NCI-H187 (cell line): ENCODE data around the gene TCOF1.

Experiments used
- DNase-seq, 2 experiments: peaks; one replicate each; lab custom pipeline; 2025; lab: John Stamatoyannopoulos, UW

TCOF1 gene

DNA sequence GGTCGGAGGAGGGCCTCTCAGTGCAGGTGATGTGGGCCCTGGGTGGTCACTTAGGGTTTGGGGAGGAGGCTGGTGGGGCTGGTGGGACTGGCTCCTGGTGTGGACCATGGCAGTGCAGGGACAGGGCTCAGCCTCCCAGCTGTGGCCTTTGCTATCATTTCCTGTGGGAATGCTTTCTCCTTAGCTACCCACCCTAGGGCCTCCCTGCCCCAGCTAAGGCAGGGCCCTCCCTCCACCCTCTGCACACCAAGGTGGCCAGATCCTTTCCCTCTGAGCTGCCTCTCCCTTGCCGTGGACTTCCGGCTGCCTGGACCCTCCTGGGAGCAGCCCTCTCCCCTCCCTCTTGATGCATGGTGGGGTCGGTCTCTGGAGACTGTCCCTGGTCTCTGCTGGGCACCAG lies 32.1 kb upstream of the TCOF1 start:
- no peak for DNase-seq

DNA sequence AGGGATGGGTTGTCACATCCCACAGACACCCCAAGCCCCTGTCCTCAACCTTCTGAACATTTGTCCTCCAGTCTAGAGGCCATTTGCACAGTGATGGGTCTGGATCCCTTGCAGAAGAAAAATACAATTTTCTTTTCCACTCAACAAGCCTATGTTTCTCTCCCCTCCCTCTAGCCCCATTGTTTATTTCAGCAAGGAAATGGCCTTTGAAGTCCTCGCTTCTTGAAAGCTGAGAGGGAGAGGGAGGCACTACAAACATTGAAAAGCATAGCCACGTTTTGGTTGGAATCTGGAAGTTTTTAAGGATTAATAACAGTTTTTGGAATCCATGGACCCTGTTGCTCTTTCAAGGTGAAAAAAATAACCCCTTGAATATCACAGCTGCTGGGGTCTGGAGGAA lies 30.8 kb upstream of the TCOF1 start:
- DNase-seq, result no peak

DNA sequence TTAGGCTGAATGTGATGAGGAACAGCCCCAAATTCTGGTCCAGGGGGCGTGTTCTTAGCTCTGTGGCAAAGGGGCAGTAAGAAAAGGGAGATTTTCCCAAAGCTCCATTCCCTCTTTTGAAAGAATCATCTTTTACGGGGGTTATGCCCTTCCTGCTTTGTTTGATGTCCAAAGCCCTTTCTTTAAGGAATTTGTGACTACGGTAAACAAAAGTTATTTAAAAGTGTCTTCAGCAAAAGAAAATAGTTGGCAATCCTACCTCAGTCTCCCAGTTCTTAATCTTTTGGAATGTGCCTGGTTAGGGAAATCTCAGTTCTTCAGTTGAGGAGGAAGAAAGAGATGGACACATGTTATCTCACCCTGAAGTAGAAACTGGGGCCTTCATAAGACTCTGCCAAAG lies 30.4 kb upstream of the TCOF1 start:
- DNase-seq, result no peak

DNA sequence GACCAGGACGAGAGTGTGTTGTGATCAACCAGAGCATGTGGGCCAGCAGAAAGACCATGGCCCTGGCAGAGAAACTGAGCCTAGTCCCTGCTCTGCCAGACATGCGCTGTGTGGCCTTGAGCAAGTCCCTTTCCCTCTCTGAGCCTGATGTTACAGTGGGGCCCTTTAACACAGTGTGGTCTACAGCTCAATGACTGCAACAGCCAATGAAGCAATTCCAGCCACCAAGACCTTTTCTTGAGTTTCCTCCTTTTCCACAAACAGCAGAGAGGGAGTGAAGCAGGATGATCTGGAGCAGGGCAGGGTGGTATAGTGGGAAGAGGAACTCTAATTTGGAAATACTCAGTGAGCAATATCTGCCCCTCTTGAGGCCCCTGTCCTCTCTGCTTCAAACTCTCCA lies 29.0 kb upstream of the TCOF1 start:
- no peak for DNase-seq

DNA sequence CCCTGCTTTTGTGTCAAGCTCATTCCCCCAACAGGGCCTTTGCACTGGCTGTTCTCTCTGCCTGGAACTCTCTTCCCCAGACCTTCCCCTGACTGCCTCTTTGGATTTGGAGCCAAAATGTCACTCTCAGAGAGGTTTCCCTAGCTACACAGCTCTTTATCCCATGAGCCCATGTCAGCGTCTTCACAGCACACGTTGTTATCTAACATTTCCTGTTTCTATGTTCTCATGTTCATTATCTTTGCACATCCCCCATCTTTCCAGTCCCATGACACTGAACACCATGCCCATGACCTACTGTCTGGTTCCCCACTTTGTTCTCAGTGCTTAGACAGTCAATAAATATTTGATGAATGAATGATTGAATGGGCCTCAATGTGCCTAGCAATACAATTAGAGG lies 28.5 kb upstream of the TCOF1 start:
- no peak for DNase-seq

DNA sequence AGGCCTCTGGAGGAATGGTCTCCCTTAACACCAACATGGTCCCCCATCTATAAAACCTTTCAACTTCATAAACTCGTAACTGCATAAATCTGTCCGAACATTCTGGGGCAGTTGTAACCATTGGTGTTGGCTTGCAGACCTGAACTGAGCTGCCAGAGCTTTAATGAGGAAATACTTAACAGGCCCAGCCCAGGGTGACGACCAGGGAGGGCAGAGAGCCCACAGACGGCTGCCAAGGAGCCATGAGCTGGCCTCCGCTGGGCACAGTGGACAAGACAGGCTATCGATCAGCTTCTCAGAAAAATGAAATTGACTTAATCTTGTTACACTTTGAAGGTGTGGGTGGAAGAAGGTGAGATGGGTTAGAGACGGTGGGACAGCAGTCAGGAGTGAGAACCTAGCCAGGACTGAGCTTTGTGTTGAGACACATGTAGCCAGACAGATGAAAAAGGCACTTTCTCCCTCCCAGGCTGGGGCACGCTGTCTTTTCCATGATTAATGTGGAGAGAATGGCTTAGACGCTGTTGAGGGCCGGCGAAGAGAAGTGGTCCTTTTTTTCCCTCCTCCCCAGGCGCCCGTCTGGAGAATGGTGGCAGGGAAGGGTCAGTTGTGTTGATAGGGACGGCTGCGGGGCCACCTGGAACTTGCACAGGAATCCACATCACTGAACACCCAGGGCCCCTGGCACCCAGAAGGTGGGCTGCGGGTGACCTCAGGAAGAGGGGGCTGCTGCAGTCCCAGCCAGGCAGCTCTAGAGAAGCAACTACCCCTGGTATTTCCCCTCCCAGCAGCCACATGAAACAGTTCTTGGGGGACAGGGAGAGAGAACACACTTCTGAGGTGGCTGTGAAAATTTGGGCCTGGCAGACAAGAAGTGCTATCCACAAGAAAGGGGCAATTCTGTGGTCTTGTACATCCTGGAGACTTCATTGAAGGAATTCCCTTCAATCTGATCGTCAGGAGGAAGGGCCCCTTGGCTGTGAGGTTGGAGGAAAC lies 27.3 kb upstream of the TCOF1 start:
- DNase-seq, result no peak

DNA sequence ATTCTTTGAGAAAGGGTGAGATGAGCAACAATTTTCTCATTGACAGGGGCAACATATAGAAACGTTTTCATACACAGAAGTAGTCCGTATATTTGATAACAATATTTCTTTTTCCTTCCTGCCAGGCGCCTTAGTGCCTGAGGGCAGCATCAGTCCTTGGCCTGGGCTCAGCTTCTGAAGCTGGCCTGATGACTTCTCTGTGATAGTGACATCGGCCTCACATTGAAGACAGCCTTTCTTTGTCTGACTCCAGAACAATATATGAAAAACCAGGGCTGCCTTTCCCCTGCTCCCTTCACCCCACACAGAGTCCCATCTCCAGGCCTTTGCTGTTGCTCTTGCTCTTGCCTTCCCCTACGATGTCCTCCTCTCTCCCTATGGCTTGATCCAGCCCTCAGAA lies 24.1 kb upstream of the TCOF1 start:
- no peak for DNase-seq

DNA sequence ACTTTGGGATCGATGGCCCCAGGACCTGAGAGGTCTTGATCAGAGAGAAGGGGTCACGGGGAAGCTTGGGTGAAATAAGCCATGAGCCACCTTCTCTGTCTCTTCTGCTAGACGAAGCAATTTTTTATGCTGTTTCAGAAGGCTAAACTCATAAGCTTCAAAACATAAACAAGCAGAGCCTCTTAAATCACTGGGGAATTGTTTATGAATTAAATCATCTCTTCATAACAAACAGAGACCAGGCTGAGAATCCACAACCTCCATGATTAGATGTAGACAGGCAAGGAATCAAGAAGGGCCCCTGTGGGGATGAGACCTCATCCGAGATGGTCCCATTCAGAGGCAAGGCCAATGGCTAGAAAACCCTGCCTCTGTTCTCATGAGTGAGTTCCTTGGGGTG lies 21.7 kb upstream of the TCOF1 start:
- DNase-seq, result no peak

DNA sequence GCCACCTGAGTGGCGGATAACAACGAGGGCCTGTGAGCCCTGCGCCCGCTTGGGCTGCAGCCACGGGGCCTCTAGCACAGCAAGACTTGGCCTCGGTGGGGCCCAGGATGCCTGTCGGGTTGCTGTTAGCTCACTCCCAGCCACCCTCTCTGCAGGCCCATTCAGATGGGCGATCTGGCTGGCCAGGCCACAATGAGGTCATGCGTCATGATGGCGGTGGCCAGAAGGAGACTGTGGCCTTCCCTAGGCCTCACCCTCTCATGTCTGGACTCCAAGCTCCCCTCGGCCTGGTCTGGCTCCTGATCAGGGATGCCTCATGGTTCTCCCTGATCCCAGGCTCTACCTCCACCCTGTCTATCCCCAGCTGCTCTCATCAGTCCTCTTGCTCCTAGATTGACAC lies 19.0 kb upstream of the TCOF1 start:
- DNase-seq, result no peak

DNA sequence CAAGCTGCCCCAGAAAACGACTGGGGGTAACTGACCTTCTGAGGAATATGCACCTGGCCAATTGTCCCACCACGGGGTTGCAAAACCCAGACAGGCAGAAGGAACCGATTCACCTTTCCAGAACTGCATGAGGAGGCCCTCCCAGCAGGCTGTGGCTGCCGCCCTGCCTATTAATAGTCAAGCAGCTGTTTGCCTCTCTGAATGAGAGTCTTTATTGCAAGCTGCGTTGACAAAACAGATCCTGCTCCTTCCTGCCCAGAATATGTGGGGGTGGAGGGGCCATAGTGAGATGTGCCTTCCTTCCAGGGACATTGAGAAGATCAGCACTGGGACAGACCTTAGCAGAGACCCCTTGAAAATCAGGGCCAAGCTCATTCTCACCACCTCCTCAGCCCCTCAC lies 18.3 kb upstream of the TCOF1 start:
- no peak for DNase-seq

DNA sequence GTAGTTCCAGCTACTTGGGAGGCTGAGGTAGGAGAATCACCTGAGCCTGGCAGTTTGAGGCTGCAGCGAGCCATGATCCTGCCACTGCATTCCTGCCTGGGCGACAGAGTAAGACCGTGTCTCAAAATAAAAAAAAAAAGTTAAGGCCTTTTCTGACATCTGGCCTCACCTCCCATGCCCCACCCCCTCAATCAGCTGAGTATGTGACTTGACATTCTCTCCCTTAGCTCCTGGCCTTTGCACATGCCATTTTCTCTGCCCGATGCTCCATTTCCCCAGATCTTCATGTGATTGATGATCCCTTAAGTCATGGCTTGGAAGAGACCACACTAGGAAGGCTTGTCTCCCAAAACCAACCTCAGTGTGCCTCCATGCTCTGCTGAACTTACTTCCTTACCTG lies 17.7 kb upstream of the TCOF1 start:
- DNase-seq, result no peak

DNA sequence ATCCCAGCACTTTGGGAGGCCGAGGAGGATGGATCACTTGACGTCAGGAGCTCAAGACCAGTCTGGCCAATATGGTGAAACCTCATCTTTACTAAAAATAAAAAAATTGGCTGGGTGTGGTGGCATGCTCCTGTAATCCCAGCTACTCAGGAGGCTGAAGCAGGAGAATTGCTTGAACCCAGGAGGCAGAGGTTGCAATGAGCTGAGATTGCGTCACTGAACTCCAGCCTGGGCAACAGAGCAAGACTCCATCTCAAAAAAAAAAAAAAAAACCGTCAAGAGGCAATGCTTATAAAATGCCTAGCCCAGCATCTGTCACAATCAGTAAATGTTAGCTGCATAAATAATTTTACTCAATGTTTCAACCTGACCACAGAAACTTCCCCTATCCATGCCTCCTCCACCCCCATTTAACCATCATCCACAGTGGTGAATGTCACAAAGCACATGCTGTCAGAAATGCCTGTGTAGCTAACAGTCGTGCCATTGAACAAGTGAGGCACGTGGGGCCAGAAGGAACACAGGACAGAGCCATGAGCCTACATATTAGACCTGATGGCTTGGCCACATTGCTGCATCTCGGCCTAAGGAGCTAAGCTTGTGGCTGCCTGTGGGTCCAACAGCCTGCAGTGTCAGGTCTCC lies 16.8 kb upstream of the TCOF1 start:
- no peak for DNase-seq

DNA sequence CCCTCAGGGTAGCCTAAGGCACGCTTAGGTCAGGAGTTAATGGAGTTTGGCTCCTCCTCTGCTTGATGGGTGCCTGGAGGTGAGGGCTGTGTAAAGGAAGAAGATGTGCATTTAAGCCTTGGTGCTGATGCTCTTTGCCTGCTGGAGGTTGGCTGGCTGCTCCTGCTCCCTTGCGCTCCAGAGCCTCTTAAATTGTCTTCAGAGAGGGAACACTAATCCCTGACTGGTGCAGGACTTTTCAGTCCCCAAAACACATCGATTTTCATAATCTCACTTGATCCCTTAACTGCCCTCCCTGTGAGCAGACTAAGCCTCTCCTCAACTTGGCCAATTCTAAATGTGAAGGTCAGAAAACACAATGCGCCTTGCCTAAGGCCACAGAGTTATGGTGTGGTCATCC lies 16.2 kb upstream of the TCOF1 start:
- DNase-seq, result no peak

DNA sequence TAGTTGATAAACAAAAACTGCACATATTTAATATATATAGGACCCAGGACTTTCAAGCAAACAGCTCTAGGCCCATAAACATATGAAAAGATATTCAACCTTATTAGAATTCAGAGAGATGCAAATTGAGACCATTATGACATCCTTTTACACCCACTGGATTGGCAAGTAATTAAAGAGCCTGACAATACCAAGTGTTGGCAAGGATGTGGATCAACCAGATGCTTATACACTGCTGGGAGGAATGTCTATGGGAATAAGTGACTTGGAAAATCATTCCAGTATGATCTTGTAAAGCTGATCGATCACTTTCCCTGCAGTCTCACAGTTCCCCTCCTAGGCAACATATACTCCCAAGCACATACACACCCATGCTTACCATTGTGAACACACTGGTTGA lies 15.5 kb upstream of the TCOF1 start:
- no peak for DNase-seq

DNA sequence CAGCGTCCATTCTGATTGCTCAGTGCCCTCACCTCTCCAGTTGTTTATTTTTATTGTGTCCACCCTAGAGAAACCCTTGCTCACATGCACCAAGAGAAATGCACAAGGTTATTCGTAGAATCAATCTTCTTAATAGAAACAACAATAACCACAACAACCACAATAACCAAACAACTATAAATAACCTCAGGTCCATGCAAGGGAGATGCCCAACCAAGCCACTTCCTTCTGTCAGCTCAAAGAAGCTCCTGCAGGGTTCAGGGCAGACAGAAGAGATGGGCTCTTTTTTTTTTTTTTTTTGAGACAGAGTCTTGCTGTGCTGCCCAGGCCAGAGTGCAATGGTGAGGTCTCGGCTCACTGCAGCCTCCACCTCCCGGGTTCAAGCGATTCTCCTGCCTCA lies 14.9 kb upstream of the TCOF1 start:
- DNase-seq, result no peak

DNA sequence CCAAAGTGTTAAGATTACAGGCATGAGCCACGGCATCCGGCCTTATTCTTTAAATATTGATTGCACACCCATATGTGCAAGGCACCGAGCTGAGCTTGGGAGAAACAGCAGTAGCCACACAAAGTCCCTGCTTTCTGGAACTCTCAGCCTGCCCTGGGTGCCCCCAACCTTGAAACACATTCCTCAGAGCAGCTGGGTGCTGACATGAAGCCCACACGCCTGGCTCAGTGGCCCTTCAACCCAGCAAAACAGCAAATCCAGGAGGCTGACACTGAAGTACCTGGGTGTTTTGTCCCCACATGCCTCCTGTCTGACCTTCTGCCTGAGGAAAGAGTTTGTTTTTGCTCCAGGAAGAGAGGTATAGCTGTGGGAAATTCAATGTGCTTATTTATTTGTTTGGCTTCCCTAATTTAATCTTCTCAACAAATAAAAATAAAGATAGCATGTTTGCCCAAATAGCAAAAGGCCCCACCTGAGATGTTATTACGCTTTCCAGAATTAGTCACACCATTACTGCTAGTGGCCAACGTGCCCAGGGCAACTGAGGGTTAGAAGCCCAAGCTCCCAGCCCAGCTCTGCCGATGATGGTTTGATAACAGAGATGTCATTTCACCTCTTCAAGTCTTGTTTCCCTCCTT lies 13.4 kb upstream of the TCOF1 start:
- DNase-seq, result no peak

DNA sequence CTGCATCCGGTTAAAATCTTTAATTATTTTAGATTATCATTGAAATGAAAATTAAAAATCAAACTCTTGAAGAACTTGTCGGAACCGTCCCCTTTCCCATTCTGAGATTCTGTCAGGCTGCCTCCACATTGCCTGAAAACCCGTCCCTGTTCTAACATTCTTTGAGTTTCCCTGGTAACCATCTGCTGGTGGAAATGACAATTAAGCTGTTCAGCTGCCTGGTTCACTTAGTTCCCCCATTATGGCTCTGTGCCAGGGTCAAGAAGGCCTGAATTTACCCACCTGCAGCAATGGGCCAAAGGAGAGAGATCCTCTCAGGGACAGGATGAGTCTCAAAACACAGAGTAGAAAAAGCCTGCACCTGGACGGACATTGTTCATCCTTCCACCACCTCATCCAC lies 11.8 kb upstream of the TCOF1 start:
- DNase-seq, result no peak

DNA sequence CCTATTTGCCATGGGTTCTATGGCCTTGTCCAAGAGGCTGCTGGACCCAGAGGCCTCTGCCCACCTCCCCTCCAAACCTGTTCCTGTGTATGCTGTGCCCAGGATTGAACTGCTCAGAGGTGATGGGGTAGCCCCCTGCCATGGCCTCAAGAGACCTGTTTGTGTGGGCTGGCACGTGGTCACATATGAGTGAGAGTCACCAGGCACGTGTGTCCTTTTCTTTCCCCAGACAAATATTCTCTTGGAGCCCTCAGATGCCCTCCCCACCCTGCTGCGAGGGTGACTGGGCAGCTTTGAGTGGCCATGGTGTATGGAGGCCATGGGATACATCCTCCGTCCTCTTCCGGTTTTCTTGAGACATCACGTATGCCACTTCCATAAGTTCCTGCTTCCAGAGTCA lies 10.9 kb upstream of the TCOF1 start:
- no peak for DNase-seq

DNA sequence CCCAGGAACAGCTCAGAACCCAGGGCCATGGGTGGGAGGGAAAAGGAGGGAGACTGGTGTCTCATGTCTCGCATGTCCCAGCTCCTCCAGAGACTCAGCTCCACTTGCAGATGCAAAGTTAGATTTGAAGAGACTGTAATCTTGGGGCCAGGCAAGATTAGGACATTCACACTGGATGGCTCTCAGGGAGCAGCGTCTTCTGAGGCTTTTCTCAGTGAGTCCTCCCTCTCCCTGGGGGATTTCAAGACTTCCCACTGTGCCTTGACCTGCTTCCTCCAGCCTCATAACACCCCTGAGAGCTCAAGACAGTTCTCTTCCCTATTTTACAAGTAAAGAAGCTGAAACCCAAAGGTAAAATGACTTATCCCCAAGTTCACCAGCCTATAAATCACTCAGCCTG lies 10.5 kb upstream of the TCOF1 start:
- DNase-seq, result no peak

DNA sequence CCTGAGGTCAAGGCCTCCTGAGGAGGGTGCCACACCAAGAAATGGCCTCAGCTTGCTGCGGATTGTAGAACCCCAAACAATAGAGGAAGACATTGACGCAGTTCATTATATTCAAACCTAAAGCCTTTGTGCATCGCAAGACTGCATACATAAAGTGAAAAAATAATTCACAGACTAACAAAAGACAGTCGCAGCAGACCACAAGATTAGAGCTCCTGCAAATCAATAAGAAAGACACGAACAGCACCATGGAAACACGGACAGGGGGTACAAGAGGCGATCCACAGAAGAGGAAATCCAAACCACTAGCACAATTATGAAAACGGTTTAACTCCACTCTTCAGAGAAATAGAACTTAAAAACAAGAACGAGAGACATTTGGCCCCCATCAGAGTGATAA lies 10.0 kb upstream of the TCOF1 start:
- DNase-seq, result no peak

DNA sequence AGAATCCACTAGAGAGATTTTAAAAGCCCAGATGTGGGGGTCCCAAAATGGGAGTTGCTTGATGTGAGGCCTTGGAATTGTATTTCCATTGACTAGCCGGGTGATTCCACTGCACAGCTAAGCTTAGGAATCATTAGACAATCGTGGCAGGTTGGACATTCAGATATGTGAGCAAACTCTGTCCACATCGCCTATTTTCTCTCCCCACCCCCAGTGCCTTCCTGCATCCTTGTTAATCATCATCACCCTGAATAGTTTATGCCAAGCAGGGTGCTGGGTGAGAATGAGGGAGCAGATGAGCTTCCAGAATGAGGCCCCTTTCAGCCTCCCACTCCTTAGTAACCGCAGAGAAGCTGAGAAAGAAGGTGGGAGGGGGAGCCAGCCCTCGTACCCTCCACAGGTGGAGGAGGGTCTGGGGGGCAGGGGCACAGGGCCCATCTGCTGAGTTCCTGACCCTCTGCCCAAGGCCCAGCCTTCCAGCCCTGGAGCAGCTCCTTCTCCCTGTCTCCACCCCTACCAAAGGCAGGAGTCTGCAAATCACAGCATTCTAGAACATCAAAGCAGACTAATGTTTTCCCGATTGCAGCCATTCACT lies 7.7 kb upstream of the TCOF1 start:
- DNase-seq, result no peak

DNA sequence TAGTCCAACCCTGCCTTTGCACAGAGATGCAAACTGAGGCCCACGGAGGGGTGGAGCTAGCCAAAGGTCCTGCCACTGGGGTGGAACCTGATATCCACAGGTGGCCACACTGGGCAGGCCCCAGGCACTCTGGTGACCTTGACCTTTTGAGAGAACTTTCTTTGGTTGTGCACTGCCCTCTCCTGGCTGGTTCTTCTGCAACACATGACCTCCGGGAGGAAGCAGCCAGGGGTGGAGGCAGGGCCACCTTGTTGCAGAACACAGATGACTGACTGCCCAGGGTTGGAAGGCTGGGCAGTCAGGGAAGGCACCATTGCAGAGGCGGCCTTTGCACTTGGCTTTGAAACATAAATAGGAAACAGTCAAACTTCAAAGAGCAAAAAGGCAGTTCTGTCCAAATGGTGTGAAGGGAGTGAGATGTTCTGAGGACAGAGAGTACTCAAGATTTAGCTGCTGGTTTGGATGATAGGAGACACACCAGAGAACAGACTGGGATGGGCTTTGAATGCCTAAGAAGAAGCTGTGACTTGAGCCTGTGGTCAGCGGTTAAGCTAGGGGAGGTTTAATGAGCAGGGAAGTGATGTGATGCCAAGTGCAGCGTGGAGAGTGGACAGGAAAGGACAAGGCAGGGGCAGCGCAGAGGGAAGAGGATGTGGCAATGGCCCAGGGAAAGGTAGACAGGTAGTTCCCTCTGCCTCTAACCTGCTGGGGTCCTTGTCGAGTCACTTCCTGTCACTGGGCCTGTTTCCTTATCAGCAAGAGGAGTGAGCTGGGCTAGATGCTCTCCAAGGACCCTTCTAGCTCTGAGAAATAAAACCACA lies 6.8 kb upstream of the TCOF1 start:
- no peak for DNase-seq
